RWPE2 (cell line): ENCODE measurements around the gene VAV1.

Experiments
- ATAC-seq: fragments of 200-7000 bp; cut with Tn5 transposase; 3 replicates; pipeline ENCODE4 v1.9.1; 2021; ENCODE audit warnings: low read depth
- DNase-seq: peaks from one replicate; pipeline ENCODE4 v3.0.0-alpha.2; 2020; ENCODE audit warnings: low spot score
- H3K27ac ChIP-seq: fragments of 450-650 bp; 2 replicates; pipeline ENCODE4 v1.5.1; 2017; ENCODE audit warnings: mild to moderate bottlenecking; ENCODE audit not compliant: poor library complexity, severe bottlenecking
- H3K27me3 ChIP-seq: fragments of 250-450 bp; sonication (Bioruptor Pico); 2 replicates; pipeline ENCODE4 v1.5.1; 2021; ENCODE audit warnings: mild to moderate bottlenecking, moderate library complexity; ENCODE audit not compliant: insufficient read depth, poor library complexity, severe bottlenecking
- H3K36me3 ChIP-seq: fragments of 250-450 bp; sonication (Bioruptor Pico); 2 replicates; pipeline ENCODE4 v1.5.1; 2020; ENCODE audit warnings: low read depth, mild to moderate bottlenecking, moderate library complexity
- H3K4me1 ChIP-seq: fragments of 250-450 bp; sonication (Bioruptor Pico); 2 replicates; pipeline ENCODE4 v1.5.1; 2021; ENCODE audit warnings: mild to moderate bottlenecking, moderate library complexity; ENCODE audit not compliant: insufficient read depth, poor library complexity, severe bottlenecking
- H3K4me3 ChIP-seq: fragments of 250-450 bp; sonication (Bioruptor Pico); 2 replicates; pipeline ENCODE4 v1.5.1; 2021; ENCODE audit warnings: mild to moderate bottlenecking, moderate library complexity; ENCODE audit not compliant: severe bottlenecking
- H3K9me3 ChIP-seq: fragments of 250-450 bp; sonication (Bioruptor Pico); 2 replicates; pipeline ENCODE4 v1.5.1; 2021; ENCODE audit warnings: mild to moderate bottlenecking, moderate library complexity; ENCODE audit not compliant: severe bottlenecking
- CTCF ChIP-seq: fragments of 450-650 bp; IDR thresholded peaks from one replicate; pipeline ENCODE4 v1.5.1; 2017; ENCODE audit warnings: mild to moderate bottlenecking, moderate library complexity; ENCODE audit not compliant: poor library complexity, severe bottlenecking

VAV1 gene

GRCh38 chr19:6739883-6740588 is 32.5 kb upstream of the VAV1 start:
- Histone ChIP-seq H3K9me3 (no peaks in the 10 kb centered on the region), H3K36me3 (peaks cover 41% of the 10 kb centered on the region), H3K4me1 (peaks cover 30% of the 10 kb centered on the region), H3K27ac (peak overlapping the region; percentile 85), H3K4me3 (peak overlapping the region; percentile 93), H3K27me3 (no peaks in the 10 kb centered on the region)
- no peak for ATAC-seq
- no peak for TF ChIP-seq CTCF
- no peak for DNase-seq

GRCh38 chr19:6740589-6741343 is 31.7 kb upstream of the VAV1 start:
- peak overlapping the region; percentile 85 for H3K27ac ChIP-seq
- DNase-seq (no peak), ATAC-seq (no peak)
- peaks cover 46% of the 10 kb centered on the region for H3K36me3 ChIP-seq
- no peaks in the 10 kb centered on the region for H3K27me3 ChIP-seq
- TF ChIP-seq CTCF: no peak
- no peaks in the 10 kb centered on the region for H3K9me3 ChIP-seq
- peak overlapping the region; percentile 93 for H3K4me3 ChIP-seq
- peaks cover 35% of the 10 kb centered on the region for H3K4me1 ChIP-seq

GRCh38 chr19:6743066-6743465 is 29.4 kb upstream of the VAV1 start:
- TF ChIP-seq CTCF: no peak
- Histone ChIP-seq H3K9me3 (no peaks in the 10 kb centered on the region), H3K4me3 (no peak overlapping the region), H3K27ac (peak overlapping the region; percentile 93), H3K4me1 (peaks cover 33% of the 10 kb centered on the region), H3K27me3 (no peaks in the 10 kb centered on the region), H3K36me3 (peaks cover 67% of the 10 kb centered on the region)
- no peak for DNase-seq
- no peak for ATAC-seq

- H3K36me3 ChIP-seq: peaks cover 75% of the 10 kb centered on the region
- H3K27me3 ChIP-seq: no peaks in the 10 kb centered on the region
- ATAC-seq (no peak), DNase-seq (no peak)
- H3K4me1 ChIP-seq: peaks cover 25% of the 10 kb centered on the region
- no peaks in the 10 kb centered on the region for H3K9me3 ChIP-seq
- peak overlapping the region; percentile 93 for H3K27ac ChIP-seq
- no peak overlapping the region for H3K4me3 ChIP-seq
- TF ChIP-seq CTCF: no peak
Measured at GRCh38 chr19:6743714-6744380, 28.7 kb upstream of the VAV1 start.
